ENCODE measurements around the gene ANKS1B.
A peak's percentile ranks its signal among the peaks of the same experiment; 100 is the strongest.

Gene ANKS1B

GRCh38 chr12:99002156-99002555 is 982.6 kb downstream of the ANKS1B start:
- H3K27me3 ChIP-seq (replicated peaks in 2 of 5; ENCODE audit: control insufficient read depth in 4 of 5, insufficient read depth in 5 of 5, low read length in 4 of 5) = peaks cover 0 to 6% (median 3%) of the 10 kb centered on the region in 5 experiments
- no peaks in the 10 kb centered on the region for H3K4me1 ChIP-seq (ENCODE audit: control extremely low read depth in 1 of 4, control insufficient read depth in 4 of 4, insufficient read depth in 4 of 4, low read length in 3 of 4)

DNA sequence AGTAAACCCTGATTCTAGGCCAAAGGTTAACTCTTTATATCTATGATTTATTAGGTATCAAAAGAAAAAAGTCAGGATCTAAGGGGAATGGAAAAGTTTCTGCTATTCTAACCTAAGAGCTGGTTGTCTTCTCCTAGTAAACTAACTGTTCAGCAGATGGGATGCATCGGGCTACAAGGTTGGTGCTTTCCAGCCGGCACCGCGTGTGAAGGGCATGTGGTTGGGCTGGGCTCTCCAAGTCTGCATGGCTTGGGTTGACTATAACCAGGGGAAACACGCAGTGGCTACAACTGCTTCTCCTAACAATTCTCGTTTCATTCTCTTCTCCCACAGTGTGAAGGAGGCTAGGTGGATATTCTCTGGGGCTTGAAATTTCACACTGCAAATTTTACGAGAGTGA is 985.2 kb downstream of the ANKS1B start:
- H3K27ac ChIP-seq (ENCODE audit: insufficient read depth in 1 of 2, low read depth in 1 of 2, low read length in 2 of 2, poor library complexity in 1 of 2, severe bottlenecking in 2 of 2) = no peak overlapping the region
- no peak for DNase-seq
- peaks cover 0 to 6% (median 0%) of the 10 kb centered on the region in 5 experiments for H3K27me3 ChIP-seq (replicated peaks in 2 of 5; ENCODE audit: control insufficient read depth in 4 of 5, insufficient read depth in 5 of 5, low read length in 4 of 5)
- no peaks in the 10 kb centered on the region for H3K36me3 ChIP-seq (ENCODE audit: control insufficient read depth in 4 of 4, insufficient read depth in 4 of 4, low read length in 3 of 4)
- 80% methylated on average over 5 of the region's 7 CpGs for WGBS (ENCODE audit: insufficient coverage)
- ChIA-PET CTCF (interaction anchor here (1.1 to 1.5 kb wide), 4 partner anchors 10 to 302 kb away, joined by 3 to 9 read pairs (median 4); no protein-coding TSS in a partner anchor), POLR2A (no interaction called here)
- no peaks in the 10 kb centered on the region for H3K9me3 ChIP-seq (ENCODE audit: control extremely low read depth in 1 of 5, control insufficient read depth in 4 of 5, insufficient read depth in 2 of 5, low read depth in 1 of 5, low read length in 4 of 5)
- no peak overlapping the region for H3K4me3 ChIP-seq (ENCODE audit: control insufficient read depth in 1 of 7, extremely low read depth in 1 of 7, insufficient read depth in 4 of 7, low read depth in 2 of 7, low read length in 6 of 7)
- H3K4me1 ChIP-seq (ENCODE audit: control extremely low read depth in 1 of 4, control insufficient read depth in 4 of 4, insufficient read depth in 4 of 4, low read length in 3 of 4) = no peaks in the 10 kb centered on the region

More at GRCh38 chr12:99002156-99002555, 982.6 kb downstream of the ANKS1B start:
- Histone ChIP-seq H3K9me3 (ENCODE audit: control extremely low read depth in 1 of 5, control insufficient read depth in 4 of 5, insufficient read depth in 2 of 5, low read depth in 1 of 5, low read length in 4 of 5) (no peaks in the 10 kb centered on the region), H3K27ac (ENCODE audit: insufficient read depth in 1 of 2, low read depth in 1 of 2, low read length in 2 of 2, poor library complexity in 1 of 2, severe bottlenecking in 2 of 2) (no peak overlapping the region), H3K4me3 (ENCODE audit: control insufficient read depth in 1 of 7, extremely low read depth in 1 of 7, insufficient read depth in 4 of 7, low read depth in 2 of 7, low read length in 6 of 7) (no peak overlapping the region), H3K36me3 (ENCODE audit: control insufficient read depth in 4 of 4, insufficient read depth in 4 of 4, low read length in 3 of 4) (no peaks in the 10 kb centered on the region)
- ChIA-PET CTCF (no interaction called here), POLR2A (no interaction called here)
- no CpG with 5 or more reads among the region's 3 CpGs for WGBS (ENCODE audit: insufficient coverage)
- DNase-seq = no peak

GRCh38 chr12:98998697-98999299 is 985.9 kb downstream of the ANKS1B start:
- no peak overlapping the region for H3K27ac ChIP-seq (ENCODE audit: insufficient read depth in 1 of 2, low read depth in 1 of 2, low read length in 2 of 2, poor library complexity in 1 of 2, severe bottlenecking in 2 of 2)
- peaks cover 0 to 3% (median 0%) of the 10 kb centered on the region in 5 experiments for H3K27me3 ChIP-seq (replicated peaks in 2 of 5; ENCODE audit: control insufficient read depth in 4 of 5, insufficient read depth in 5 of 5, low read length in 4 of 5)
- ChIA-PET POLR2A (no interaction called here), CTCF (interaction anchor here (0.7 to 1.5 kb wide), 10 partner anchors 8 to 302 kb away, joined by 3 to 9 read pairs (median 4); no protein-coding TSS in a partner anchor)
- no peaks in the 10 kb centered on the region for H3K9me3 ChIP-seq (ENCODE audit: control extremely low read depth in 1 of 5, control insufficient read depth in 4 of 5, insufficient read depth in 2 of 5, low read depth in 1 of 5, low read length in 4 of 5)
- no peaks in the 10 kb centered on the region for H3K4me1 ChIP-seq (ENCODE audit: control extremely low read depth in 1 of 4, control insufficient read depth in 4 of 4, insufficient read depth in 4 of 4, low read length in 3 of 4)
- DNase-seq = peak; percentile 14 to 44 (median 32)
- H3K36me3 ChIP-seq (ENCODE audit: control insufficient read depth in 4 of 4, insufficient read depth in 4 of 4, low read length in 3 of 4) = no peaks in the 10 kb centered on the region
- H3K4me3 ChIP-seq (ENCODE audit: control insufficient read depth in 1 of 7, extremely low read depth in 1 of 7, insufficient read depth in 4 of 7, low read depth in 2 of 7, low read length in 6 of 7) = no peak overlapping the region
- 92% methylated on average over 2 of the region's 6 CpGs for WGBS (ENCODE audit: insufficient coverage)

GRCh38 chr12:98997899-98998298 is 986.8 kb downstream of the ANKS1B start:
- Histone ChIP-seq H3K4me3 (ENCODE audit: control insufficient read depth in 1 of 7, extremely low read depth in 1 of 7, insufficient read depth in 4 of 7, low read depth in 2 of 7, low read length in 6 of 7) (no peak overlapping the region), H3K27me3 (replicated peaks in 2 of 5; ENCODE audit: control insufficient read depth in 4 of 5, insufficient read depth in 5 of 5, low read length in 4 of 5) (peaks cover 0 to 2% (median 0%) of the 10 kb centered on the region in 5 experiments), H3K27ac (ENCODE audit: insufficient read depth in 1 of 2, low read depth in 1 of 2, low read length in 2 of 2, poor library complexity in 1 of 2, severe bottlenecking in 2 of 2) (no peak overlapping the region), H3K4me1 (ENCODE audit: control extremely low read depth in 1 of 4, control insufficient read depth in 4 of 4, insufficient read depth in 4 of 4, low read length in 3 of 4) (no peaks in the 10 kb centered on the region), H3K36me3 (ENCODE audit: control insufficient read depth in 4 of 4, insufficient read depth in 4 of 4, low read length in 3 of 4) (no peaks in the 10 kb centered on the region), H3K9me3 (ENCODE audit: control extremely low read depth in 1 of 5, control insufficient read depth in 4 of 5, insufficient read depth in 2 of 5, low read depth in 1 of 5, low read length in 4 of 5) (no peaks in the 10 kb centered on the region)
- no peak for DNase-seq
- 100% methylated on average over 1 of the region's 1 CpG for WGBS (ENCODE audit: insufficient coverage)
- ChIA-PET CTCF (interaction anchor here (1.1 to 1.7 kb wide), 4 partner anchors 9 to 299 kb away, joined by 3 to 5 read pairs (median 4); no protein-coding TSS in a partner anchor), POLR2A (no interaction called here)

DNA sequence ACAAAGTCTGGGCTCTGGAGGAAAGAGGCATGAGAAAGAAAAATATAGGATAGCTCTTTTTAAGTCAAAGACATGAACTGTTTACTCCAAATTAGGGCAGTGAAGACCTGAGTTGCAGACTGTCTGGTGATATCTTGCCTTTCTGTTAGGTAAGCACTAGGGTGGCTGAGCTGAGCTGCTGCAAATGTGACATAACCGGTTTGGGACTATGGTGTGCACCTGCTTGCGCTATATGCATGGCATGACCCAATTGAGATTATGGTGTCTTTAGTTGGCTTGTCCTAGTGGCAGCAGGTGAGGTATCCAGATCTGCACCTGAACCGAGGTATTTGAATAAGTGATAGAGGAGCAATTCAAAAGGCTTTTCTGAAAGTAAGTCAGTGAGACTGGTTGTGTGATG is 994.1 kb downstream of the ANKS1B start:
- DNase-seq = no peak
- Histone ChIP-seq H3K4me1 (ENCODE audit: control extremely low read depth in 1 of 4, control insufficient read depth in 4 of 4, insufficient read depth in 4 of 4, low read length in 3 of 4) (no peaks in the 10 kb centered on the region), H3K27me3 (replicated peaks in 2 of 5; ENCODE audit: control insufficient read depth in 4 of 5, insufficient read depth in 5 of 5, low read length in 4 of 5) (no peaks in the 10 kb centered on the region), H3K27ac (ENCODE audit: insufficient read depth in 1 of 2, low read depth in 1 of 2, low read length in 2 of 2, poor library complexity in 1 of 2, severe bottlenecking in 2 of 2) (no peak overlapping the region), H3K36me3 (ENCODE audit: control insufficient read depth in 4 of 4, insufficient read depth in 4 of 4, low read length in 3 of 4) (no peaks in the 10 kb centered on the region), H3K9me3 (ENCODE audit: control extremely low read depth in 1 of 5, control insufficient read depth in 4 of 5, insufficient read depth in 2 of 5, low read depth in 1 of 5, low read length in 4 of 5) (no peaks in the 10 kb centered on the region), H3K4me3 (ENCODE audit: control insufficient read depth in 1 of 7, extremely low read depth in 1 of 7, insufficient read depth in 4 of 7, low read depth in 2 of 7, low read length in 6 of 7) (no peak overlapping the region)
- CTCF ChIA-PET = interaction anchor here (0.6 to 0.7 kb wide), 2 partner anchors 8 to 184 kb away, joined by 3 read pairs; no protein-coding TSS in a partner anchor
- WGBS (ENCODE audit: insufficient coverage) = 85% methylated on average over 2 of the region's 3 CpGs
- POLR2A ChIA-PET = no interaction called here

DNA sequence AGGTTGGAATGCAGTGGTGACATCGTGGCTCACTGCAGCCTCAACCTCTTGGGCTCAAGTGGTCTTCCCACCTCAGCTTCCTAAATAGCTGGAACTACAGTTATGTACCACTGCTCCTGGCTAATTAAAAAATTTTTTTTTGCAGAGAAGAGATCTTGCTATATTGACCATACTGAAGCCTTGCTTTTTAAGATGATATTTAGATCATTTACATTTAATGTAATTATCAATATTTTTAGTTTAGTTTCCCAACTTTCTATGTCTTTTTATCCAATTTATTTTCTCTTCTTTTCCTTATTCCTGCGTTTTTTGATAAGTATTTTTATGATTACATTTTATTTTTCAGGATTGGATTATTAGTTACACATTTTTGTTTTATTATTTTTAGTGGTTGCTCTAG is 999.6 kb downstream of the ANKS1B start:
- no CpG with 5 or more reads among the region's 2 CpGs for WGBS (ENCODE audit: insufficient coverage)
- no peak overlapping the region for H3K4me3 ChIP-seq (ENCODE audit: control insufficient read depth in 1 of 7, extremely low read depth in 1 of 7, insufficient read depth in 4 of 7, low read depth in 2 of 7, low read length in 6 of 7)
- no peaks in the 10 kb centered on the region for H3K4me1 ChIP-seq (ENCODE audit: control extremely low read depth in 1 of 4, control insufficient read depth in 4 of 4, insufficient read depth in 4 of 4, low read length in 3 of 4)
- peaks cover 0 to 12% (median 0%) of the 10 kb centered on the region in 5 experiments for H3K9me3 ChIP-seq (ENCODE audit: control extremely low read depth in 1 of 5, control insufficient read depth in 4 of 5, insufficient read depth in 2 of 5, low read depth in 1 of 5, low read length in 4 of 5)
- CTCF ChIA-PET = no interaction called here
- DNase-seq = no peak
- H3K27me3 ChIP-seq (replicated peaks in 2 of 5; ENCODE audit: control insufficient read depth in 4 of 5, insufficient read depth in 5 of 5, low read length in 4 of 5) = no peaks in the 10 kb centered on the region
- H3K27ac ChIP-seq (ENCODE audit: insufficient read depth in 1 of 2, low read depth in 1 of 2, low read length in 2 of 2, poor library complexity in 1 of 2, severe bottlenecking in 2 of 2) = no peak overlapping the region
- no peaks in the 10 kb centered on the region for H3K36me3 ChIP-seq (ENCODE audit: control insufficient read depth in 4 of 4, insufficient read depth in 4 of 4, low read length in 3 of 4)
- POLR2A ChIA-PET = no interaction called here

DNA sequence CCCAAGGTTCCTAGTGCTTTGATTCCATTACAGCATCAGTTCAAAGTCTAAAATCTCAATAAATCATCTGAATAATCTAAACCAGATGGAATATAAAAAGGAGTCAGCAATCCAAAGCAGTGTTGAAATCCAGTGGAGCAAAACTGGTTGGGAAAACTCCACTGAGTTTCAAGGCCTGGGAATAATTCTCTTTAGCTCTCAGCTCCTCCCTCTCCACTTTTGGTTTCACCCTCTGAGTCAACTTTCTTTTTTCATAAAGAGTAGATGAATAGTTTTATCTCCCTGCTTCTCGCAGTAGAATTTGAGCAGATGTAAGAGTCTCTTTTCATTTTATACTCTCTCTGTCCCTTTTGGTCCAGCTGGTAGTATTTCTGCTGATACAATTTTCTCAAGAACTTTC is 1001.1 kb downstream of the ANKS1B start:
- H3K27me3 ChIP-seq (replicated peaks in 2 of 5; ENCODE audit: control insufficient read depth in 4 of 5, insufficient read depth in 5 of 5, low read length in 4 of 5) = no peaks in the 10 kb centered on the region
- no peaks in the 10 kb centered on the region for H3K4me1 ChIP-seq (ENCODE audit: control extremely low read depth in 1 of 4, control insufficient read depth in 4 of 4, insufficient read depth in 4 of 4, low read length in 3 of 4)
- H3K4me3 ChIP-seq (ENCODE audit: control insufficient read depth in 1 of 7, extremely low read depth in 1 of 7, insufficient read depth in 4 of 7, low read depth in 2 of 7, low read length in 6 of 7) = no peak overlapping the region
- CTCF ChIA-PET = no interaction called here
- H3K27ac ChIP-seq (ENCODE audit: insufficient read depth in 1 of 2, low read depth in 1 of 2, low read length in 2 of 2, poor library complexity in 1 of 2, severe bottlenecking in 2 of 2) = no peak overlapping the region
- POLR2A ChIA-PET = no interaction called here
- no peaks in the 10 kb centered on the region for H3K36me3 ChIP-seq (ENCODE audit: control insufficient read depth in 4 of 4, insufficient read depth in 4 of 4, low read length in 3 of 4)
- DNase-seq = no peak
- no CpG with 5 or more reads among the region's 1 CpG for WGBS (ENCODE audit: insufficient coverage)
- peaks cover 0 to 12% (median 0%) of the 10 kb centered on the region in 5 experiments for H3K9me3 ChIP-seq (ENCODE audit: control extremely low read depth in 1 of 5, control insufficient read depth in 4 of 5, insufficient read depth in 2 of 5, low read depth in 1 of 5, low read length in 4 of 5)
